NCI-H2171 treated with DMSO at 0.1 percent for 48 hours (cell line): Measurements from ENCODE around the gene BRPF3.

ENCODE experiments used
- DNase-seq: peaks from one replicate; lab custom pipeline; 2025; lab: John Stamatoyannopoulos, UW

The BRPF3 gene

GRCh38 chr6:36196113-36196879 is at the start of gene BRPF3:
Gene BRPF3, plus strand, starts transcription at chr6:36196744. Its CDS starts 3,579 bp downstream, at chr6:36200323.
- DNase-seq = peak; percentile 81

GRCh38 chr6:36147294-36147693 is 49.2 kb upstream of the BRPF3 start:
- DNase-seq = no peak

- no peak for DNase-seq
Measured at GRCh38 chr6:36149476-36149875, 47.1 kb upstream of the BRPF3 start.

GRCh38 chr6:36150283-36150682 is 46.3 kb upstream of the BRPF3 start:
- no peak for DNase-seq

GRCh38 chr6:36154286-36154685 is 42.3 kb upstream of the BRPF3 start:
- no peak for DNase-seq

GRCh38 chr6:36155662-36156061 is 40.9 kb upstream of the BRPF3 start:
- no peak for DNase-seq

- DNase-seq = peak; percentile 5
Measured at GRCh38 chr6:36160147-36160760, 36.3 kb upstream of the BRPF3 start.

GRCh38 chr6:36169023-36170007 is 27.2 kb upstream of the BRPF3 start:
- DNase-seq = no peak

- no peak for DNase-seq
Measured at GRCh38 chr6:36170704-36171103, 25.8 kb upstream of the BRPF3 start.

- DNase-seq = no peak
Measured at GRCh38 chr6:36171573-36171972, 25.0 kb upstream of the BRPF3 start.

GRCh38 chr6:36177166-36177565 is 19.4 kb upstream of the BRPF3 start:
- DNase-seq = no peak

GRCh38 chr6:36178544-36178943 is 18.0 kb upstream of the BRPF3 start:
- no peak for DNase-seq

GRCh38 chr6:36180126-36180525 is 16.4 kb upstream of the BRPF3 start:
- DNase-seq = no peak

GRCh38 chr6:36184311-36184710 is 12.2 kb upstream of the BRPF3 start:
- no peak for DNase-seq

- DNase-seq = no peak
Measured at GRCh38 chr6:36186199-36186598, 10.3 kb upstream of the BRPF3 start.

- DNase-seq = no peak
Measured at GRCh38 chr6:36187446-36187845, 9.1 kb upstream of the BRPF3 start.

GRCh38 chr6:36195471-36196112 is 952 bp upstream of the BRPF3 start:
- peak; percentile 26 for DNase-seq

GRCh38 chr6:36196880-36197548 is 470 bp downstream of the BRPF3 start:
- peak; percentile 95 for DNase-seq

- no peak for DNase-seq
Measured at GRCh38 chr6:36197739-36198221, 1.2 kb downstream of the BRPF3 start.

- DNase-seq = no peak
Measured at GRCh38 chr6:36198986-36199385, 2.4 kb downstream of the BRPF3 start.
